ENCODE data around the gene SYPL2. TPM values are rescaled to one million over a fixed set of nuclear protein-coding genes. Genes with fewer than 3 reads are reported as not detected.
"Not testable (repeated sequence)": the region's sequence is repeated elsewhere in the genome, so short reads cannot be mapped to it uniquely, and the experiment has no call there.

The SYPL2 gene
- 14.7 and 15.8 TPM in 2 replicates for total RNA-seq
- polyA plus RNA-seq (2012), result 7.3 TPM

DNA sequence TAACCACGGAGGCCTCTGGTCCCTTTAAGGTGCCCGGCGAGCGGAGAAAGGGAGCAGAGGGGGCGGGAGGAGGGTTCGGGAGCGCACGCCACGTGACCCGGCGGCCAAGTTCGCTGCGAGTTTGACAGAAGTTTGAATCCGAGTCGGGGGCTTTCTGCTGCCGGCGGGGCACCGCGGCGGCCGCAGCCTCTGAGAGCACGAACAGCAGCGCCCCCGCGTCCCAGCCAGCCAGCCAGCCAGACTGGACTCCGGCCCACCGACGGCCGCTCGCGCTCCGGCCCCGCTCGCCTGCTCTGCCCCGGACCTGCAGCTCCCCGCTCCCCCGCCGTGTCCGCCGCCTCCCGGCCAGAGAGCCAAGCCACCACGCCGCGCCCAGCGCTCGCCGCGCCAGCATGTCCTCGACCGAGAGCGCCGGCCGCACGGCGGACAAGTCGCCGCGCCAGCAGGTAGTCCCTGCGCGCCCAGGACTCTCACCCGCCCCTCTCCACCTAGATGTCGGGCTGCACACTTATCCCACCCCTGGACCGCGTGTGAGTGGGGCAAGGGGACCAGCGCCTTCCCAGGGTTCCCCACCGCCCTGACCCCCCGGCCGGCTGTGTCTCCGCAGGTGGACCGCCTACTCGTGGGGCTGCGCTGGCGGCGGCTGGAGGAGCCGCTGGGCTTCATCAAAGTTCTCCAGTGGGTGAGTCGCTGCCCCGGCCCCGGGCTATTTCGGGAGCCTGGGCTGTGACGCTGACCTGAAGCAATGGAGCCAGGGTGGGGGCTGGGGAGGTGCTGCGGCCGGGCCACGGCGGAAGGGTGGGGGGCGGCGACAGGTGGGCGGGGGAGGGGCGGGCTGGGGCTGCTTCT lies at the start of gene SYPL2:
Gene SYPL2, plus strand, starts transcription at position 95 of the 849 bp plus-strand sequence. Its CDS starts 298 bp downstream, at position 393.
- DNase-seq (ENCODE audit: low read depth), result peak; percentile 77

GRCh38 chr1:109423498-109423897 lies 42.8 kb upstream of the SYPL2 start:
- DNase-seq (ENCODE audit: low read depth), result no peak

DNA sequence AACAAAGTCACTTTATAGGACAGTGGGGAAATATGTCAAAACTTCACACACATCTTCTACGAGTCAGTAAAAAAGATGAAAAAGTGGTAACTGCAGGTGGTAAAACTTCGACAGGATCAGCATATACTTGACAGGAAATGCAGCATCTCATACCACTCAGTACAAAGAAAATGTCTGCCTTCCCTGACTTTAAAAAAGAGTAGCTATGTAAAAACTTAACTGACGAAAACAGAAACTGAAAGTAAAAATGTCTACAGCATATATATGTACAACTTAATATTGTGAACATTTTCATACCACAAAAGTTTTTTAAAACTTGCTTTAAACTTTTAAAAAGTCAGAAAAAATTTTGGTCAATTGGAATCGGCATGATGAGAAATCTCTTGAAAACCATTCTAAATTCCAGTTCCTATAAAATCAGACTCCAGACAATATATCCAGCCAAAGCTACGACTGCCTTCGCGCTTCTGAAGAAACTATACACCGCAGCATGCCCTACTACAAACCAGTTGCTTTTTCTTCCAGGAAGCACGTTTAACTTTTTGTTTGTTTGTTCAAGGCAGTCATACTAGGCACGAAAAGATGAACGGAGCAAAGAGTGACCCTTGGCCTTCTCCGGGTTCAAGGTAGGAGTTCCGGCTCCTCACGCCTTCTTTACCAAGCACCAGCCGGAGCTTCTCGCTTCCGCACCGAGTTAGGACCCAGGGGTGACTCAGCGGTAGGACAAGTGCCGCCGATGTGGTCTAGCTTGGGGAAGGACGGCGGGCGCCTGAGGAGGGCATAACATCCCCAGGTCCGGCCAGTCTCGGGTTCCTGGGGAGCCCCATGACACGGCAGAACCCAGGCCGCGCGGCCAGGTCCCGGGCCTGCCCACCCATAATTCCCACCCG lies 40.7 kb upstream of the SYPL2 start:
- peak; percentile 68 for DNase-seq (ENCODE audit: low read depth)

DNA sequence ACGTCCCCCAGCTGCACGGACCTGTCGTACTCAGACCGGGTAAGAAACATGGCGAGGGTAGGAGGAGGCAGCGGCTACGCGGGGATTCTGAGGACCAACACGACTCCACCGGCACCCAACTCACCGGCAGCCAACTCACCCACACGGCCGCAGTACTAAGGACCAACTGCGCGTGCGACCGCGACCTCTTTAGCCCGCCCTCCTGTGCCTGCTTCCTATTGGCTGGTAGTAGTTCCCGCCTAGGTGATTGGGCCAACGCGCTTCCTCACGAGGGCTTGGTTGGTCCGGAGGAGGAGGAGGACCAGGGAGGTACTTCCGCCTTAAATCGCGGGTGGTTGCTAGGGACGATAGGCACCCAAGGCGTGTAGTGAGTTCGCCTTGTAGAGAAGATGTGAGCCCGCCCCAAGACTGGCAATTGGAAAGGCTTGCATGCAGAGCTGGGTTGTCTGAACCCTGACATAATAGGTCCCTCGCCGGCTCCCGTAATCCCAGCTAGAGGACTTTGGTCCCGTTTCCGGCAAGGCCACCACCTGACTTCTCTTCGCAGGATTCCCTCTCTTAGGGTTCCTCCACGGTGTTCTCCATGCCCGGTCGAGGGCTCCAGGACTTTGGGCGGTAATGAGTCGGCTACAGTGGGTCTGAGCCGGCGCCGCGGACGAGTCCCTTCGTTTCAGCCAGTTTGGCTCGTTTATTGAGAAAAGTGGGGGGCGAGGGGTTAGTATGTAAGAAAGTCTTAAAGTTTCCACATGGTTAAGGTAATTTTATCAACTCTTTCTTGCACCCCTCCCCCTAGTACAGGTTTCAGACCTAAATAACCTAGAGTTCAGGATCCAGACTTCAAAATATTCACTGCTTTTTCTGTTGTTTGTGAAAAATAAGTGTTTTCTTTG lies 39.8 kb upstream of the SYPL2 start, which contains the start of gene PSMA5:
Gene PSMA5, minus strand, starts transcription at position 168 of the 890 bp plus-strand sequence. Its CDS starts 118 bp downstream, at position 50.
- DNase-seq (ENCODE audit: low read depth), result peak; percentile 100

DNA sequence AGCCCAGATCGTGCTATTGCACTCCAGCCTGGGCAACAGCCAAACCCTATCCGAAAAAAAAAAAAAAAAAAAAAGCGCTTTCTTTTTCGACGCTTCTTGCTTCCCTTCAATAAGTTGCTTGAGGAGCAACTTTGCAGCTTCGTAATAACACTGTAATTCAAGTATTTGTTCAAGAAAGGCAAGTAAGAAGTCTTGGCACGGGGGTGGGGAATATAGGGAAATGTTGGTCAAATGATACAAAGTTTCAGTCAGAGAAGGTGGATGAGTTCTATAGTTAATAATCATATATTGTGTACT lies 39.2 kb upstream of the SYPL2 start:
- no peak for DNase-seq (ENCODE audit: low read depth)

DNA sequence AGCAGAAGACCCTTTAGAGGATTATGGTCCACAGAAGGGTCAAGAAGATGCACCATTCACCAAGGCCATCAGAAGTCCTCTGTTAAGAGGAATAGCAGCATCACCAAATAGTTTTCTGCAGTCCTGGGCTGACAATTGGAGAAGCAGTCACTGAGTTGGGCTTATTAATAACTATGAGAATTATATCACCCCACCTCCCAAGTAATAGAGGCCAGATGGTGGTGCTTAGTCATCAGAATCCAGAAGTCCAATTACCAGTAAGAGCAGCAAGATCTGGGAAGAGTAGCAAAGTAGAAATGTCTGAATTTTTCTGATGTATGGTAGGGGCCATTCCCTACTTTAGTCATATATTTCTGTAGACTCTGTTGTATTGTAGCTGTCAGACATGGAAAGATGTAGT lies 34.0 kb upstream of the SYPL2 start:
- peak; percentile 33 for DNase-seq (ENCODE audit: low read depth)

DNA sequence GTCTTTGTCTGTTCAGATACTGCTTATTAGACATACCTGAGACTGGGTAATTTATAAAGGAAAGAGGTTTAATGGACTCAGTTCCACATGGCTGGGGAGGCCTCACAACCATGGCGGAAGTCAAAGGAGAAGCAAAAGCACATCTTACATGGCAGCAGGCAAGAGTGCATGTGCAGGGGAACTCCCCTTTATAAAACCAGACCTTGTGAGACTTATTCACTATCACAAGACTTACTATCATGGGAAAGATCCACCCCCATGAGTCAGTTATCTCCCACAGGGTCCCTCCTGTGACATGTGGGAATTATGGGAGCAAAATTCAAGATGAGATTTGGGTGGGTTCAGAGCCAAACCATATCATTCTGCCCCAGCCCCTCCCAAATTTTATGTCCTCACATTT lies 33.0 kb upstream of the SYPL2 start:
- DNase-seq (ENCODE audit: low read depth), result no peak

GRCh38 chr1:109434484-109434883 lies 31.9 kb upstream of the SYPL2 start:
- no peak for DNase-seq (ENCODE audit: low read depth)

- DNase-seq (ENCODE audit: low read depth), result peak; percentile 96
Measured at GRCh38 chr1:109438798-109439297, 27.5 kb upstream of the SYPL2 start.

GRCh38 chr1:109441069-109441468 lies 25.3 kb upstream of the SYPL2 start:
- DNase-seq (ENCODE audit: low read depth), result no peak

DNA sequence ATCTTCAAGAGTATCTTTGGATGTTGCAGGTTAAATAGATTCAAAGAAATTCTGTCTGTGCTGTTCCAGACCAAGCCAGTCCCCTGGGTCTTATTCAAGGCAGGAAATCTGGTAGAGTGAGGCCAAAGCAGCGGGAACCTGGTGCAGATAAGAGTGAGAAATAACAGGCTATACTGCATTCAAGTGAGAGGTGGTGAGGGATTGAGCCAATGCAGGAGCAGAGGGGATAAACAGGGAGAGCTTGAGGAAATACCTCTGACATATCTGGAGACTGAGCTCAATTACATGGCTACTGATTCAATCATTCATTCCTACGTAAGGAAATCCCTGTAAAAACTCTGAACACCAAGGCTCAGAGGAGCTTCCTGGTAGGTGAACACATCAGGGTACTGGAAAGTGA lies 22.9 kb upstream of the SYPL2 start:
- DNase-seq (ENCODE audit: low read depth), result no peak

GRCh38 chr1:109444346-109444745 lies 22.0 kb upstream of the SYPL2 start:
- no peak for DNase-seq (ENCODE audit: low read depth)

DNA sequence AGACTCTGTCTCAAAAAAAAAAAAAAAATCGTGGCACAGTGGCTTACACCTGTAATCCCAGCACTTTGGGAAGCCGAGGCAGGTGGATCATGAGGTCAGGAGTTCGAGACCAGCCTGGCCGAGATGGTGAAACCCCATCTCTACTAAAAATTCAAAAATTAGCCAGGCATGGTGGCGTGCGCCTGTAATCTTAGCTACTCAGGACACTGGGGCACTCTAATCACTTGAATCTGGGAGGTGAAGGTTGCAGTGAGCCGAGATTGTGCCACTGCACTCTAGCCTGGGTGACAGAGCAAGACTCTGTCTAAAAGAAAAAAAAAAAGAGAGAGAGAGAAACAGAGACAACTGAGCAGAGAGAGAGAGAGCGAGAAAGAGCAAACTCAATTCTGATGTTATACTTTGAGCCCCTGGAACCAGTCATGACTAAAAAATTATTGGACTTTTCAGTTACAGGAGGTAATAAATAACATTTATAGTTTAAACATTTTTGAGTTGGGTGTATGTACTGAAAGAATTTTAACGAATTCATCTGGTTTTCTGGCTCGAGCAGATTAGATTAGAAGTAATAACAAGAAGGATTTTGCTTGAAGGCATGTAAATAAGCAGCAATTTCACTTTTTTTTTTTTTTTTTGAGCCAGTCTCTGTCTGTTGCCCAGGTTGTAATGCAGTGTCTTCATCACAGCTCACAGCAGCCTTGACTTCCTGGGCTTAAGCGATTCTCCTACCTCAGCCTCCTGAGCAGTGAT lies 20.2 kb upstream of the SYPL2 start:
- not testable (repeated sequence) for DNase-seq (ENCODE audit: low read depth)

DNA sequence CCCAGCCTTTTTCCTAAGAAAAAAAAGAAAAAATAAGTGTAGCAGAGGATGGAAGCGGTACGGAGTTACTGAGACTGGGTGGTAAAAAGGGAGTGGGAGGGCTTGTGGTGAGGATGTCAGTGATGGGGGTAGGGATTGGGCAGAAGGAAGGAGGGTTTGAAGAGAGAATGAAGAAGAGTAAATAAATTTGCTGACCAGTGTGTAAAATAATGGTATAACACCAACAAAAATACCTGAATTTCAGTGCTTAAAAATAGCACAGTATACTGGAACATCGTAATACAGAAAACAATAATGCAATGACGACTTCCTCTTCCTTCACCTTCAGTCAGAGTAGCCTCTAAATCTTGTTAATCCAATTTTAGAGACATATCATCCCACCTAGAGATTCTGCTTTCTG lies 18.8 kb upstream of the SYPL2 start:
- no peak for DNase-seq (ENCODE audit: low read depth)

- no peak for DNase-seq (ENCODE audit: low read depth)
Measured at GRCh38 chr1:109454497-109455133, 11.7 kb upstream of the SYPL2 start.

GRCh38 chr1:109457819-109458218 lies 8.5 kb upstream of the SYPL2 start:
- DNase-seq (ENCODE audit: low read depth), result no peak

DNA sequence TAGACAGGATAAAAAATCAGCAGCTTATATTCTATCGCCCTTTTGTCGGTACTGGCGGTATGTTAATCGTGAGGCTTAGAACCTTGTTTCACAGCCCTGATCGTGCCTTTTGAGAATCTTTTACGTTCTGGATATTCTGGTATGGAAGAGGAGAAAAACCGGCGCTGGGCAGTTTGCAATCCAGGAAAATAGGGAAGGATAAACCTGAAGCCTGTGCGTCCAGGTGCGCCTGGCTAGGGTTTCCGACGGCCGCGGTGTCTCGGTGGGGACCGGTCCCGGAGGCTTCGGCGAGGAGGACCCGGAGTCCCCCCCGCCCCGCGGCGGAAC lies 258 bp upstream of the SYPL2 start:
- DNase-seq (ENCODE audit: low read depth), result no peak

DNA sequence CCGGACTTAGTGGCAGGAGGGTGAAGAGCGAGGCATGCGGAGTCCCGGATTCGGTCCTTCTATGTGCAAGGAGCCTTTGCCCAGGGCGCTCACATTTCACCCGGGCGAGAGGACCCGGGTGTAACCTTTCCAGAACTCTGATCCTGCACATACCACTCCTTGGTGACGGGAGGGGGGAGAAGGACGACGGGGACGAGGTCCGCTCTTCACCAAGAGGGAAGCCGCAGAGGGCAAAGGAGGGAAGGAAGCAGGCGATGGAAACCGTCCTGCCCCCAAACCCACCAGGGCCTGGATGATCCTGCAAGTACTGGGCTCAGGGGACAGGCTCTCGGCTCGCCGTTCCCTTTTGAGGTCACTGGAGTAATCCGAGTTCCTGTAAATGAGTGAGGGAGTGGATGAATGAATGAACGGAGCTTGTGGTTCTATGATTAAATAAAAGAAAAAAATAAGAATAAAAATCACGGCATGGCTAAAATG lies 993 bp downstream of the SYPL2 start:
- no peak for DNase-seq (ENCODE audit: low read depth)

- DNase-seq (ENCODE audit: low read depth), result no peak
Measured at GRCh38 chr1:109468061-109468460, 1.7 kb downstream of the SYPL2 start.

- no peak for DNase-seq (ENCODE audit: low read depth)
Measured at GRCh38 chr1:109468903-109469302, 2.6 kb downstream of the SYPL2 start.
